Psoas muscle (tissue), 8 donors: ENCODE measurements around the gene ZBTB7C. TPM values are rescaled to one million over a fixed set of nuclear protein-coding genes. Genes with fewer than 3 reads are reported as not detected.

Experiments
- ATAC-seq, 4 donors: fragments of 200-7000 bp; cut with Tn5 transposase; one replicate each; pipeline ENCODE4 v1.9.1; 2020; ENCODE audit warnings: moderate library complexity in 3 of 4, mild to moderate bottlenecking in 2 of 4
- DNase-seq, 2 donors: peaks; one replicate each; pipeline ENCODE4 v3.0.0-alpha.2; 2020
- H3K27ac ChIP-seq: fragments of 200-600 bp; one replicate; pipeline ENCODE4 v1.8.0; 2022
- H3K27me3 ChIP-seq, 3 donors: fragments of 200-600 bp in 1 of 3; one replicate each; pipeline versions ENCODE4 v1.6.1 to v1.8.0; 2013 to 2022; ENCODE audit warnings: low read length in 2 of 3, mild to moderate bottlenecking in 2 of 3, moderate library complexity in 1 of 3; ENCODE audit not compliant: insufficient read depth in 3 of 3
- H3K36me3 ChIP-seq, 2 donors: fragments of 200-600 bp in 1 of 2; one replicate each; pipeline versions ENCODE4 v1.6.1 to v1.8.0; 2013 to 2022; ENCODE audit warnings: low read depth in 1 of 2, mild to moderate bottlenecking in 1 of 2, moderate library complexity in 1 of 2; ENCODE audit not compliant: insufficient read depth in 1 of 2
- H3K4me1 ChIP-seq: fragments of 200-600 bp; one replicate; pipeline ENCODE4 v1.8.0; 2022
- H3K4me3 ChIP-seq: fragments of 200-600 bp; one replicate; pipeline ENCODE4 v1.8.0; 2022; ENCODE audit warnings: mild to moderate bottlenecking
- H3K9me3 ChIP-seq: fragments of 200-600 bp; one replicate; pipeline ENCODE4 v1.8.0; 2022
- CTCF ChIP-seq: fragments of 200-600 bp; IDR thresholded peaks from one replicate; pipeline ENCODE4 v1.8.0; 2022; ENCODE audit warnings: antibody characterized with exemption
- WGBS, 3 donors: extraction: QIAGEN DNeasy Blood & Tissue Kit; methylation state at CpG; one replicate each; pipeline versions ENCODE4 v1.1.6 to v1.1.7; 2013; 5-methylcytosine and 5-hydroxymethylcytosine counted together
- intact Hi-C, 2 donors: fragments of 100-400 bp; cut with DNase I; formaldehyde crosslinking; loops; one replicate each; pipeline versions ENCODE4 v1.11.0 to v1.14.2; 2022
- polyA plus RNA-seq, 3 donors: library from polyadenylated mRNA; stranded (reverse); fragments of 200-250 nt; gene quantifications; one replicate each; pipeline ENCODE4 v1.2.3, GENCODE V29; 2013
- total RNA-seq, 4 donors: library from RNA; stranded (reverse); fragmentation: NEBNext Ultra II Directional in 2 of 4; extraction: Animal tissue kit (Norgen Biotek cat#: 25700) in 2 of 4; gene quantifications; one replicate each; pipeline versions ENCODE4 v1.2.1 to v1.2.4, GENCODE V29; 2021 to 2023
- donor health status: healthy with polysubstance abuse.
- donor health status: DM: no; HTN: no; CAD: no; lungs with moderate emphysema.
- donor health status: Bipolar disorder and iron deficiency.
- donor health status: healthy.
- donor health status: DM: yes; HTN: yes; CAD: no.
- donor health status: DM: no; HTN: no; CAD: no.
- donor health status: DM: no; HTN: no; CAD: no.
- donor health status: DM: yes; HTN: yes; CAD: no.

ZBTB7C gene
- total and polyA plus RNA-seq, 7 donors, result 0.34 to 2.9 (median 0.78) TPM

DNA sequence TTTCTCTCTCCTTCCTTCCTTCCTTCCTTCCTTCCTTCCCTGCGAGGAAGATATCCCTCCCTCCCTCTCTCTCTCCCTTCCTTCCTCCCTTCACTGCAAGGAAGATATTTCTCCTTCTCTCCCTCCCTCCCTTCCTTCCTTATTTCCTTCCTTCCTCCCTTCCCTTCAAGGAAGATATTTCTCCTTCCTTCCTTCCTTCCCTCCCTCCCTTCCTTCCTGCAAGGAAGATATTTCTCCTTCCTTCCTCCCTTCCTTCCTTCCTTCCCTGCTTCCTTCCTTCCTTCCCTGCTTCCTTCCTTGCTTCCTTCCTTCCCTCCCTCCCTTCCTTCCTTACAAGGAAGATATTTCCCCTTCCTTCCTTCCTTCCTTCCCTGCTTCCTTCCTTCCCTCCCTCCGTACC is 229.5 kb downstream of the ZBTB7C start:
- intact Hi-C loops, result no loop called here
- 72 to 89% (median 87%) methylated on average over 1 to 2 of the region's 2 CpGs for WGBS, 3 donors
- Histone ChIP-seq H3K27me3 (no peaks in the 10 kb centered on the region), H3K27ac (no peak overlapping the region), H3K4me1 (no peaks in the 10 kb centered on the region), H3K4me3 (no peak overlapping the region), H3K9me3 (no peaks in the 10 kb centered on the region), H3K36me3 (no peaks in the 10 kb centered on the region)
- ATAC-seq (no peak), DNase-seq (no peak)
- TF ChIP-seq CTCF, result no peak

- intact Hi-C loops, result no loop called here
- Histone ChIP-seq H3K9me3 (no peaks in the 10 kb centered on the region), H3K27me3 (no peaks in the 10 kb centered on the region), H3K4me1 (no peaks in the 10 kb centered on the region), H3K36me3 (no peaks in the 10 kb centered on the region), H3K27ac (no peak overlapping the region), H3K4me3 (no peak overlapping the region)
- DNase-seq (no peak), ATAC-seq (no peak)
- 82 to 92% (median 85%) methylated on average over 3 of the region's 3 CpGs for WGBS, 3 donors
- TF ChIP-seq CTCF, result no peak
Measured at GRCh38 chr18:48179001-48179400, 230.2 kb downstream of the ZBTB7C start.

- no peaks in the 10 kb centered on the region for H3K9me3 ChIP-seq
- H3K36me3 ChIP-seq, result no peaks in the 10 kb centered on the region
- no peak overlapping the region for H3K4me3 ChIP-seq
- no peak for DNase-seq
- H3K4me1 ChIP-seq, result no peaks in the 10 kb centered on the region
- H3K27ac ChIP-seq, result no peak overlapping the region
- no peak for ATAC-seq
- intact Hi-C loops, result no loop called here
- no peak for TF ChIP-seq CTCF
- no peaks in the 10 kb centered on the region for H3K27me3 ChIP-seq
- 89 to 91% (median 90%) methylated on average over 4 of the region's 4 CpGs for WGBS, 3 donors
Measured at GRCh38 chr18:48176909-48177308, 232.3 kb downstream of the ZBTB7C start.

DNA sequence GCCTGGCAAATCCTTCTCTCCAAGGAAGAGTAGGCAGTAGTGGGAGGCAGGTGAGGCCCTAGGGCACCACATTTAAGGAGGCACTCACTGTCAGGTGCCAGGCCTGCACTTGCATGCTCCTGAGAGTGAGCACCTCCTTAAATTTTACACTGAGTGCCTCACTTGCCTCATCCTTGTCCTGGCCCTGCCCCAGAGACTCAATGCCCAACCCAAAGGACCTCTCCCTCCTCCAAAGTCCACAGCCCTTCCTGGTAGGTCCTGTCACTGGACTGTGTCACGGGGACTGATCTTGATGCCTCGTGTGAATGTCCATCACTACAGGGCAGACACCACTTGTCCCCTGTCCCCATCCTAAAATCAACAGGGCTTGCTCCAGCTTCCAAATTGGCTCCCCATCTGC is 235.6 kb downstream of the ZBTB7C start:
- DNase-seq (no peak), ATAC-seq (no peak)
- intact Hi-C loops, result no loop called here
- Histone ChIP-seq H3K27me3 (no peaks in the 10 kb centered on the region), H3K4me1 (no peaks in the 10 kb centered on the region), H3K27ac (no peak overlapping the region), H3K4me3 (no peak overlapping the region), H3K9me3 (no peaks in the 10 kb centered on the region), H3K36me3 (no peaks in the 10 kb centered on the region)
- TF ChIP-seq CTCF, result no peak
- WGBS, 3 donors, result 92 to 93% (median 93%) methylated on average over 2 of the region's 2 CpGs

- ATAC-seq, result no peak
- TF ChIP-seq CTCF, result no peak
- intact Hi-C loops, result no loop called here
Measured at GRCh38 chr18:48172226-48173006, 236.8 kb downstream of the ZBTB7C start.

More at GRCh38 chr18:48172226-48173006, 236.8 kb downstream of the ZBTB7C start:
- Histone ChIP-seq H3K36me3 (no peaks in the 10 kb centered on the region), H3K9me3 (no peaks in the 10 kb centered on the region), H3K27me3 (no peaks in the 10 kb centered on the region), H3K4me1 (no peaks in the 10 kb centered on the region), H3K4me3 (no peak overlapping the region), H3K27ac (no peak overlapping the region)
- no peak for DNase-seq
- 90 to 94% (median 92%) methylated on average over 17 to 19 of the region's 19 CpGs for WGBS, 3 donors
